GM21723 (cell line): ENCODE results near the gene LDLRAD3.
"Not testable (repeated sequence)": the region's sequence is repeated elsewhere in the genome, so short reads cannot be mapped to it uniquely, and the experiment has no call there.

Experiments used
- ATAC-seq: cut with Tn5 transposase; IDR thresholded peaks from one replicate; pipeline ENCODE4 v1.9.1; 2021; ENCODE audit warnings: mild to moderate bottlenecking, moderate library complexity; ENCODE audit not compliant: unreplicated experiment

Gene LDLRAD3

DNA sequence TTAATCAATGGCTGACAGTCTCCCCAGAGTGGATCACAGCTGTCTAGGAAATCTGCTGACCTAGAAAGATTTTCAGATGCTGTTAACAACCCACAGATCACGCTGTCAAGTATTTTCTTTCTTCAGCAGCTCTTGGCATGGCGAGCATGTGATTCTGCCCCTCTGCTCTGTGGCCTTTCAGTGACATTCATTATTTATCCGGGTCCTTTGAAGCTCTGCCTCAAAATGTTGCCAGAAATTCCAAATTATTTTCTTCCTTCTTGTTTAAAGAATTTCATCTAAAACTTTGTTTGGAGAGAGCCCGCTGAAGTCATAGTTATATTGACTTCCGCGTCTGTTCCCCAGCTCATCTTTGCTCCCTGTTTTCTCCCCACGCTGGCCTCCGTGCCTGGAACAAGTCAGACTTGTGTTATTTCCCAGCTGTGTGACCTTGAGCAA is 211.3 kb downstream of the LDLRAD3 start:
- no peak for ATAC-seq

DNA sequence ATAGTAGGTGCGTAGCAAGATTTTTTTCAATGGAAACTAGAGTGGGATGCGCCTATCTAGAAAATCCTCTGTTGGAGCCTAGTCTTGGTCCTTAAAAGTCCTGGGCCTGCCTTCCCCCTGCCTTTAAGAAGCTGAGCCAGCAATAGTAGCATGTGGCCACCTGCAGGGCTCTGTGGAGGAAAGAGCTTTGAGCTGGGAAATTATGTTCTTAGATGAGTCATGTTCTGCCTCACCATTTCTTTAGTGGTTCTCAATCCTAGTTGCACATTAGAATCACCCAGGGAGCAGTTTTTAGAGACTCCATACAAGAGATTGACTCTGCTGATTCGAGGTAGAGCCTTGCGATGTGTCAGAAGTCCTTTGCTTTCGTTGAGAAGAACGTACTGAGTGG is 211.9 kb downstream of the LDLRAD3 start:
- no peak for ATAC-seq

DNA sequence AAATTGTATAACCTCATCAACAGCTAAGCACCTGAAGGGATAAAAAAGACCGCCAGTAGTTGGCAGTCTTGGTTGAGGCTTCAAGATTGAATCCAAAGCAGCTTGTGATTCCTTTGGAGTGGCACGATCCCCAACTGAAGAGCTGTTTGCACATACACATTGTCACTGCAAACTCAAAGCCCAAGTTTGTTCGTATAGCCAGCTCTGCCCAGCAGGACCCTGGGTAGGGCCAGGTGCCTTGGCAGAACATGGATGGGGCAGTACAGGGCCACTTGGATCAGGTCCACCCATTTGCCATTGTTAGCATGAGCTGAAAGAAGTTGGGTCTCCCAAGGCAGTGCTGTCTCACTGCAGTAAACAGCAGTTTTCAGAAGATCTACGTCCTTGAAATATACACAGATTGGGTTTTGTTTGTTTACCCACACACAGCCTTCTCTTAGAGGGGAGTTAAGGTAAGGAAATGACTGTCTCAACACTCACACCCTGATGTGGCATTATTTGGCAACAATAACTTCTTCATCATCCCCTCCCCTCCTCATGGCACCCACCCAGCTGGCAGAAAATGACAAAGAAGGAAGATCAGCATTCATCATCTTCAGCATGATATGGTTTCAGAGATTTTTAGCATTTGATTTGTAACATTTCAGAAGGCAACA is 212.4 kb downstream of the LDLRAD3 start:
- ATAC-seq: no peak

- ATAC-seq: no peak
Observed at GRCh38 chr11:36156817-36157519, 213.1 kb downstream of the LDLRAD3 start.

GRCh38 chr11:36160091-36160490 is 216.2 kb downstream of the LDLRAD3 start:
- no peak for ATAC-seq

DNA sequence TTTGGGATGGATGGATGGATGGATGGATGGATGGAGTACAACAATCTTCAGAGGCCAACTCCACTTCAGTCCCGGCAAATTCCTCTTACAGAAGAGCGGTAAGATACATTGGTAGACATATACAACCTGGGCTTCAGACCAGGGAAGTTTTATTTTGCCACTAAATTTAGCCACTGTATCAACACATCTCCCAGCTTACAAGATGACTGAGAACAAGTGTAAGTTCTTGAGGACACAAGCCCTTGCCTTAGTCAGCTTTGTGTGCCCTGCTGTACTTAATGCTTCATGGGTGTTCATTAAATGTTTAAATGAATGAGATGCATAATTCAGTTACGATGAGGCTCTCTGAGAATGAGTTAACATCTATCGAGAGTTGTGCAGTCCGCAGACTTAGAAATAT is 217.7 kb downstream of the LDLRAD3 start:
- ATAC-seq: no peak

GRCh38 chr11:36162006-36162882 is 218.4 kb downstream of the LDLRAD3 start:
- no peak for ATAC-seq

- ATAC-seq: no peak
Observed at GRCh38 chr11:36162883-36163434, 219.1 kb downstream of the LDLRAD3 start.

GRCh38 chr11:36164506-36165250 is 220.8 kb downstream of the LDLRAD3 start:
- no peak for ATAC-seq

GRCh38 chr11:36165621-36166397 is 221.9 kb downstream of the LDLRAD3 start:
- ATAC-seq: no peak

DNA sequence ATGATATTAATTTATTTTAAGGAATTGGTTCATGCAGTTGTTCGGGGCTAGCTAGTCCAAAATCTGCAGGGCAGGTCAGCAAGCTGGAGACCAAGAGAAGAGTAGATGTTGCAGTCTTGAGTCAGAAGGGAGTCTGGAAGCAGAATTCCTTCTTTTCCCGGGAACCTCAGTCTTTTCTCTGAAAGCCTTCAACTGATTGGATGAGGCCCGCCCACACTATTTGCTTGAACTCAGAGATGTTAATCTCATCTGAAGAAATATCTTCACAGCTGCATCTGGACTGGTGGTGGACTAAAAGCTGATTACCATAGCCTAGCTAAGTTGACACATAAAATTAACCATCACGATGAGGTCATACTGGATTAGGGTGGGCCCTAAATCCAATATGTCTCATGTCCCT is 223.2 kb downstream of the LDLRAD3 start:
- no peak for ATAC-seq

DNA sequence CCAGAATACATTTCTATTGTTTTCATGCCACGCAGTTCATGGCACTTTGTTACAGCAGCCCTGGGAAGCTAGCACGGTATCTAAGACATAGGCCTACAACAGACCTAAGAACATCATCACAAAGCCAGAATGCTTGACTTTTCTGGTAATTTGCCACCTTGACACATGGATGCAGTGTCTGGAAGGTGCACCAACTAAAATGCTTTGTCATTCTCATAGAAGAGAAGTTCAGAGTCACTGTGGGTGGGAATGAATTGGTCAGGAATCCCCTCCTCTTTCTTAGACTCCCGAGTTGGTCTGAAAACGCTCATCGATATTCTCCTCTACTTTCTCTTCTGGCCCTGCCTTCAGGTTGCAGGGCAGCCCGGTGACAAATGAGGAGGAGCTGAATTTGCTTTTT is 223.9 kb downstream of the LDLRAD3 start:
- no peak for ATAC-seq

- no peak for ATAC-seq
Observed at GRCh38 chr11:36177836-36178235, 234.0 kb downstream of the LDLRAD3 start.

GRCh38 chr11:36186340-36187175 is 242.7 kb downstream of the LDLRAD3 start:
- ATAC-seq: no peak

- ATAC-seq: no peak
Observed at GRCh38 chr11:36187622-36188021, 243.8 kb downstream of the LDLRAD3 start.

GRCh38 chr11:36189735-36190134 is 245.9 kb downstream of the LDLRAD3 start:
- not testable (repeated sequence) for ATAC-seq

DNA sequence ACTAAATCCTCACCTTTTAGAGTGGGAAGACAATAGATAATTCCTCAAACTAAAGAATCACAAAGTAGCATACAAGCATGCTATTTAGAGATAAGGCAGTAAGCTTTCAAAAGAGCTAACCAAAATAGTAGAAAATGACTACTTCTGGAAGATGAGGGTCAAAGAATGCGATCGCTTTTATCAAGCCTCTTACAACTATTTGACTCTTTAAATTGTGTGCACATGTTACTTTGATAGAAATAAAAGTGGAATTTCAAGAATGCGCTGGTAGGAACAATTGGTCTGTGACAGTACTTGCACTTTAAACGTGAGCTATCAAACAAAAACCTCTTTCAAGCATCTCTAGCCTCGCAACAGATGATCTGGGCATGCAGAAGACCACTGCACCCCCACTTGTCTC is 248.1 kb downstream of the LDLRAD3 start:
- no peak for ATAC-seq

DNA sequence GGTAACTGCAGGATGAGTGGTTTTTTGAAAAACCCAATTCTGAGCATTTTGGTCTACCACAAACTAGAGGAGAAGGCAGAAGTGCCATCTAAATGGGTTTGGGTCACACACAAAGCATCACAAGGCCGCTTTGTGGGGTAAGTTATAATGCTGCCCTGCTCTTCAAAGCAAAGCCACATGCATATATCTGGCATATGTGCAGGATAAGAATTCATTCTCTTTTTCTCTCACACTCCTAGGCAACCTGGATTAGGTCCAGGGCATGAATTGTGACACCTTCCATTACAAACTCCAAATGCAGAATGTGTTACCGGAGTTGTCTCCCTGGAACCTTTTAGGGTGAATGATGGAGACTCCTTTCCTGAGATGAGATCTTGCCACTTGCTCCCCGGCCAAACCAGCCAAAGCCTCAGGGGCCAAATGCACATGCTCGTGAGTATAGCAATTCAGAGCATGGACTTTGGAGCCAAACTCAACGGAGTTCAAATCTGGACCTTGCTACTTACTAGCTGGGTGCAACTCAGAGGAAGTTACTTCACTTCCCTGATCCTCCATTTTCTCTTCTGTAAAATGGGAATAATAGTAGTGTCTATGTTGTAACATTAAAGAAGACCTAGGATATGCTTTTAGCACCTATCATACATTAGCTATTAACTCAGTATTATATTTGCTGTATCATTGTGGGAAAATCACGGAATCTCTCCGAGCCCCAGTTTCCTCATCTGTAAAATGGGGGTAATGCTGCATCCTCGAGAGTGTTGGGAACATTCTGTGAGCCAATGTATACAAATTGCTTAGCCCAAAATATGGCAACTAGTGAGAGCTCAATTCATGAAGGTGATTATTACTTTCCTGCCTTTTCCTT is 248.8 kb downstream of the LDLRAD3 start:
- ATAC-seq: no peak
